ENCODE data around the gene TRERF1.

The TRERF1 gene

DNA sequence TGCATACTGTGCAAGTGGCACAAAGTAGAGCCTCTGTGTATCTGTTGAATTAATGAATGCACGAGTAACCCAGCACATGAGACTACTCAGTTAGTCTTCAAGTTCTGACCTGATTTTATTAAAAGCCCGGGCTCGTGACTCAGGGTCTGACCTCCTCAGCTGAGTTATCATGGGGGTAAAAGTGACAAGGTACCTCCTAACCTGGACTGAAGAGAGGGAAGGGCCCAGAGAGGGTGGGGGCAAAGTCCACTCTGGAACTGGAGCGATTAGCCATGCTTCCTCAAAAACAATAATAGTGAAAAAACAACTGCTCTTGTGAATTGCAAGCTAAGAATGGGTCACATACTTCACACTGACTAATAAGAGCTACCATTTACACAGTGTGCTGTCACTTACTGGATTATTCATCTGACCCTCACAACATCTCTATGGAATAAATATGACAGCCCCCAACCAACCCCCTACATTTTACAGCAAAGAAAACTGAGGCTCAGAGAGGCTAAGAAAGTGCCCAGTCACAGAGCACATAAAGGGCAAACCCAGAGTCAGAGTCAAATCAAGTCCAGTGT is 26.7 kb downstream of the TRERF1 start:
- no peak for DNase-seq (ENCODE audit: low read depth in 1 of 2, low spot score in 1 of 2)

DNA sequence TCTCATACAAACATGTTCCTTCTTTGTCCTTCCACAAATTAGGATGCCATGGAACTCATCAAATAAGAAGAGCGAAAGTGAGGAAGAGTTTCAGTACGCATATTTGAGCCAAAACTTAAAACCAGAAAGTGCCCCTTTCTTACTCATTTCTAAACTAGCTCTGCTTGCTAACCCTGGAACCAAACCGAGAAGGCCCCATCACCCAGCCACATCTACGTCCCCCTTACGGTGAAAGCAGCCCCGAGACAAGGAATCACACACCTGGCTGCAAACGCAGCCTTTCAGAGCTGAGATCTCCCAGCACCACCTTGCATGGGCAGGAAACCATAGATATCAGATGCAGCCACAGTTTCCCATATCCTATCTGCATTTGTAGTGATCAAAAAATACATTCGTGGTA is 28.5 kb downstream of the TRERF1 start:
- no peak for DNase-seq (ENCODE audit: low read depth in 1 of 2, low spot score in 1 of 2)

GRCh38 chr6:42420741-42421140 is 31.0 kb downstream of the TRERF1 start:
- DNase-seq (ENCODE audit: low read depth in 1 of 2, low spot score in 1 of 2) = no peak

- DNase-seq (ENCODE audit: low read depth in 1 of 2, low spot score in 1 of 2) = no peak
Observed at GRCh38 chr6:42419490-42420280, 32.0 kb downstream of the TRERF1 start.

DNA sequence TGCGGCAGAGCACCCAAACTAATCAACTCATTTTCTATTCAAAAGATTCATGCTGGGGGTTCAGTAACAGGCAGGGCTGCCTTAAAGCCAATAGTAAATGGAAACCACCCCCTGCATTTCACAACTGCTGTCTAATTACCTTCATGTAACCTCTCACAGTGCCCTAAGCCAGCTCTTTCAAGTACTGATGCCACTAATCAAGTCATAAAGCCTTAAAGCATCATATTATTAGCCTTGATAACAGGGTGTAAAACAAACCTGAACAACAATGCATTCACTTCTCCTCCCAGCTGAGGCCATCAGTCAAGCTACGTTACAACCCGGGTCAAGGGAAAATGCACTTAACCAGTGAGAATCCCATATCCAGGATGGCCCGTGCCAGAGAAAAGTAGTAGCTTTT is 33.0 kb downstream of the TRERF1 start:
- no peak for DNase-seq (ENCODE audit: low read depth in 1 of 2, low spot score in 1 of 2)

DNA sequence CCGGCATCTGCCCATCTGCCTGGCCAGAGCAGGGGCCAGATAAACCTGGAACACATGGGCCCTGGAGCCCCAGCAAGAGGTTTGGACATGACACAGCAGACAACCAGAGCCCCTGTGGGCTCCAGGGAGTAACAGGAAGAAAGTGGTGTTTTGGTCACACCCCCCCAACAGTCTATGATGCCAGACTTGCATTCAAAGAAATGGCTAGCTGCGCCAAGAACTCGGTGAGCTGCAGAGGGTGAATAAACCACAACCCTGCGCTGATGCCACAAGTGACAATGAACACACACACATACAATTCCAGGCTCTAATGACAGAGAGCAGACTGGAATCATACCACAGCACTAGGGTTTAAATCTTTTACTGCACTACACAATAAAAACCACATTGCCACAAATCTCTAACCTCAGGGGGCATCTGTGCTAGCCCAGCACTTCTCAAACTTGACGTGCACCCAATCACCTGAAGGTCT is 34.0 kb downstream of the TRERF1 start:
- DNase-seq (ENCODE audit: low read depth in 1 of 2, low spot score in 1 of 2) = peak in 1 of 2 donors; percentile 27

GRCh38 chr6:42411406-42411805 is 40.3 kb downstream of the TRERF1 start:
- DNase-seq (ENCODE audit: low read depth in 1 of 2, low spot score in 1 of 2) = no peak

DNA sequence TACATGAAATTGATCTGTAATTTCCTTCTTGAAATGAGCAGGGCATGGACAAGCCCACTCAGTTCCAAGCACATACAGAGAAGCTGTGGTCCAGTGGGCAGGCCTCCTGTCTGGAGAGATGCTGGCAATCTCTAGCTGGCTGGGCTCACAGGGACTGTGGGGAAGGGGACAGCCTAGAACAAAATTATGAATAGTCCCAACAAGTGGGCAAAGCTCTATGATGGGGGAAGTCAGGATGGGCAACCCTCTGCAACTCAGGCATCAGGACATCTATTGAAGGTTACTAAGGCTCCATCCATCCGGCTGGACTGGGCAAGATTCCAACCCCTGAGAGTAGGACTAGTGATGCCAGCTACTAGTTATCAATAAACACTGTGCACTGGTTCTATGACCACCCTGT is 40.9 kb downstream of the TRERF1 start:
- DNase-seq (ENCODE audit: low read depth in 1 of 2, low spot score in 1 of 2) = no peak

DNA sequence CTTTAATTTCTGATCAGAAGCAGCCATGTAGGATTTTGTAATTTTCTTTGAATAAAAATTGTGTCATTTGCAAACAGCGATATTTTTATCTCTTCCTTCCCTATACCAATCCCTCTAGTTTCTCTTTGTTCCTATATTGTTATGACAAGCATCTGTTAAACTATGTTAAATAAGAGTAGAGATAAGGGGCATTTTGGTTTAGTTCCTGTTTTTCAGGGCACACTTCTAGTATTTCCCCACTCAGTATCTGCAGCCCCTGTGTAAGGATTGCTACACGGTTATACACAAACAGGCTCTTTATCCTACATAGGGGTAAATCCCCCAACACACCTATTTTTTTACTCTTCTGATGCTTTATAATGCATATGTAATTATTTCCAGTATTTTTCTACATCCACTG is 42.1 kb downstream of the TRERF1 start:
- DNase-seq (ENCODE audit: low read depth in 1 of 2, low spot score in 1 of 2) = no peak

- DNase-seq (ENCODE audit: low read depth in 1 of 2, low spot score in 1 of 2) = no peak
Observed at GRCh38 chr6:42407379-42407778, 44.3 kb downstream of the TRERF1 start.

DNA sequence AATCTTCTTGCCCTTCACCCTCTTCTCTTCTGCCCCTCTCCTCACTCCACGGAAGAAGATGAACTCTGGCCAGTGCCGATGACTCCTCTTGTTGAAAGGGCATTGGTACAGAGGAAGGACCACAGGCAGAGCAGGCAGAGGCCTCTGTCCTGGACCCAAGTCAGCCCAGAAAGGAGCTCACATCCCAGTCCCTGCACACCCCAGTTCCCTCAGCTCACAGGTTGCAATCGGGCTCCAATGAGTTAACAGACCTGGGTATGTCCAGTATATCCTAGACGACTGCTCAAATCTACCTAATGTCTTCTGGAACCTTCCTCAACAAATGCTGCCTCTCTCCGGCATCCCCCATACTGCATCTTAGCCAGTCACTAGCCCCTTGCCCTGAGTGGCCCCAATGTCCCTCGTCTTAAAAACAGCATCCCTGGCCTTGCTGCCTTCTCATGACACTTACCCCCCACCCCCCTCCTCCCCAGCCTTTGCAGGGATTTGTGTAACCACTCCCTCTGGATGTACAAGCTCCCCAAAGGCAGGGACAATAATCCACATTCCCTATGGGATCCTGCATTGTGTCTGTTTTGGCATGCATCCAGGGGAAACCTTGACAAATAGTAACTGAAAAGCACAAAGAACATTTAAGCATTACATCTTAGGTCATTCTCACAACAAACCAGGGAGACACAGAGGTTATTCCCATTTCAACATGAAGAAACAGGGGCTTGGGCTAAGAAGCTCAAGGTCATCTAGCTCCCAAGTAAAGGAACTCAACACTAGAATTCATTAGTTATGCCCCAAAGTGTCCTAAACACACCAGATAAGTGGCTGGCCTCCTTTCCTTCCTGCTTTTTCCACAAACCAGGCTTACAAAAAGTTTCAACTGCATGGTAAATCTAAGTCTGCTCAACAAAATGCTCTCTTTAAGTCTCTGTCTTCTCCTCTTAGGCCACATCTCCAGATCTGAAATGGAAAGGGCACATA is 45.1 kb downstream of the TRERF1 start:
- DNase-seq (ENCODE audit: low read depth in 1 of 2, low spot score in 1 of 2) = no peak

DNA sequence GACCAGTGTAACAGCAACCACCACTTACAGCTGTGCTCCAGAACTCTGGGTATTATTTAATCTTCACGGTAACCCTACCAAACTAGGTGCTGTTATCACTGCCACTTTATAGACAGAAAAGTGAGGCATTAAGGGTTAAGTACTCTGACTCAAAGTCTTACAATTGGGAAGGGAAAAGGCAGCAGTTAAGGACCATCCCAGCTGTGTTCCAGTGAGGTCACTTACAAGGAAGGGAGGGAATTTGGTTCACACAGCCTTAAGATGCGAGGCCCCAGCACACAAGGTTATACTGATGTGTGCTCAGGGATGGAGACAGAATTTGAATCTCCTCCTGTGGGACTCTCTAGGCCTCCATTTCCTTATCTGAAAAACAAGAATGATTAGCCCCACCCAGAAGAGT is 46.7 kb downstream of the TRERF1 start:
- no peak for DNase-seq (ENCODE audit: low read depth in 1 of 2, low spot score in 1 of 2)

- no peak for DNase-seq (ENCODE audit: low read depth in 1 of 2, low spot score in 1 of 2)
Observed at GRCh38 chr6:42404484-42404883, 47.2 kb downstream of the TRERF1 start.

DNA sequence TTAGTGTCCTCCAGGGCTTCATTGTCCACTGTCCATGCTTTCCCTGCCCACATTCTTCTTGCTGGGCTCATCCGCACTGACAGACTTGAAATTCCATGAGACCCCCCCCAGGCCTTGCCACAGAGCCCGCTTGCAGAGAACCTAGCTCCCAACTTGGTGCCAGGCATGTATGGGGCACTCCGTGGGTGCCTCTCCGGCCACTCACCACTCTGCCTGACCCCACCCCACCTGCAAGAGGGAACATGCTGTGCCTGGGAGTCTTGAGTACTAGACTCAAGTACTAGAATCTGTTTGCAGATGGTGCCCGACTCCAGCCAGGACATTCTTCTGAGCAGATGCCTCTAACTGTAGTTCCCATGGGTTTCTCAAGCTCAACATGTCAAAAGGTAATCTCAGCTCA is 47.9 kb downstream of the TRERF1 start:
- no peak for DNase-seq (ENCODE audit: low read depth in 1 of 2, low spot score in 1 of 2)

- DNase-seq (ENCODE audit: low read depth in 1 of 2, low spot score in 1 of 2) = no peak
Observed at GRCh38 chr6:42403421-42403820, 48.3 kb downstream of the TRERF1 start.

DNA sequence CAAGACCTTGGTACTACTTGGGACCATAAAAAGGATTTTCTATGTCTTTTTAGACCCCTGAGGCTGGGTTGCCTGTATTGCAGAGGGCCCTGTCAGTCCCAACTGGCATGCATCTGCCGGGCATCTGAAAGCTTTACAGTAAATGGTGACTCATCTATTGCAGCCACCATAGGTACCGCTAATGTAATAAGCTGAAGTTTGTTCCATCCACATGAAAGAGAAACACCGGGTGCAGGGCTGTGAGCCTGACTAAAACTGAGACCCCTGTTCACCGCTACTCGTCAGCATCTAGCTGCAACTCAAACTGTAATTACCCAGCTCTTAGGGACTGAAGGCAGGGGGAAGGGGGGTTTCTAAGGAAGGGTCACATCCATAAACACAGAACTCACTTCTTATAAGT is 49.5 kb downstream of the TRERF1 start:
- DNase-seq (ENCODE audit: low read depth in 1 of 2, low spot score in 1 of 2) = no peak

DNA sequence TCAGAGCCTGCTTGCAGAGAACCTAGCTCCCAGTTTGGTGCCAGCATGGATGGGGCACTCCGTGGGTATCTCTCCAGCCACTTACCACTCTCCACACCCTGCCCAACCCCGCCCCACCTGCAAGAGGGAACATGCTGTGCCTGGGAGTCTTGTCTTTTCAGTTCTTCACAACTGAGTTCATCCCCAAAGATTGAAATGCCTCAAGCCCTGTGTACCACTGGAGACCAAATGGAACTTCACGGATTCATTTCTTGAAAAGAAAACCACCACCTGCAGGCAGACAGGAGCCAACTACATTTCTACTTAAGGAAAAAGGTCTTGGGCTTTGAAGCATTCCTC is 50.1 kb downstream of the TRERF1 start:
- no peak for DNase-seq (ENCODE audit: low read depth in 1 of 2, low spot score in 1 of 2)

DNA sequence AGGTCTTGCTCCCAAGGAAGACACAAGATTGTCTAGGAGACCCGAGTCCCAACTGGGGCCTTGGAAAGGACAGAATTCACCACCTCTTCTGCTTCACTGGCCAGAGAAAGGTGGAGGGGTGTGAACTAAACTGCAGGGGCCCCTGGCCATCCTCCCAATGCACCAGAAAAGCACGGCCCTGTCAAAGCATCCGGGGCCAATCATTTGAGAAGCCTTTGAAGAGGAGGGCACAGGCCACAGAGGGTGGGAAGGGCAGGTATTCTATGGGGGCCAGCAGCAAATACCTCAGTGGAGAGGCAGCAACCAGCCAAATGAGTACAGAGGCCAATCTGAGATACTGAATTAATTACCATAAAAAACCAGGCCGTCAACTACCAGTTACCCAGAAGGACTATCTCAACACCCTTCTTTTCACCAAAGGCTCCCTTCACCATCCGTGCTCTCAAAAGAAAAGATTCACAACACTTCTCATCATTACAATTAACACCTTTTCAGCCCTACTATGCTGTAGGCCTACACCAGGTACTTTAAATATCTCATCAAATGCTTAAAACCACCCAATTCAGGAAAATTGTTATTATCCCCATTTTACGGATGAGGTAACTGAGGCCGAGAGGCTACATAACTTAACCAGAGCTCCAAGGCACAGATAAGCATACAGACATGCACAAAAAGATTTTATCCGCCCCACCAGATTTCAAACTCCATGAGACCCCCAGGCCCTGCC is 50.7 kb downstream of the TRERF1 start:
- no peak for DNase-seq (ENCODE audit: low read depth in 1 of 2, low spot score in 1 of 2)

DNA sequence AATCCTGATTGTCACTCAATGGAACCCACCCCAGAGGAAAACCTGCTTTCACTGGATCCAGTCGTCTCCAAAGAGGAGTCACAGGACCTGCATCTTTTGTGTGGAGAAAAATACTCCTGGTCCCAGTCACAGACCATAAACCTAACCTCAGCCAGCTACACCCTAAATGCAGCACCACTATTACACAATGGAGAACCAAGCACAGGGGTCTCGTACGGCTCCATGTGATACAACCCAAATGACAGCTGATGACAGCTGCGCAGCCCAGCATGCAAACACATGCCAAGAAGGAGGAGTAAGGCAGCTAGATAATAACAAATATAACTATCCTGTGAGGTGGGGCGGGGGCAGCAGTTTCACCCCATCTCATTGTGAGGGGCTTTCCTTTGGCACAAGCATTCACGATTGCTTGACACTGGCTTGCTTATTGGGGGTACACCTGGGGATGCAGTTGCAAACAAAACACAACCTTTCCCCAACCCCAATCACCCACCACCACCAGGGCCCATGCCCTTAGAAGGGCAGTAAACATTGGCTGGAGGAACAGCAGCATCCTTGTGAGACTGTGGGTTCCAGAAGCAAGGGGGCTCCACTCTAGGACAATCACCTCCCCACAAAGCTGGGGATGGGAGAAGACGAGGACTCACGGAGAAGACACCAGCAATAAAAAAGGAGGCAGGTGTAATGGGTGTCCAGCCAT is 51.5 kb downstream of the TRERF1 start:
- no peak for DNase-seq (ENCODE audit: low read depth in 1 of 2, low spot score in 1 of 2)

- DNase-seq (ENCODE audit: low read depth in 1 of 2, low spot score in 1 of 2) = no peak
Observed at GRCh38 chr6:42396720-42397119, 55.0 kb downstream of the TRERF1 start.

Measured in stimulated activated CD4-positive, alpha-beta T cell treated with anti-CD3 and anti-CD28 coated beads, Interleukin-15, amount 100 ng/mL, for 1 hour (primary cell).